ENCODE measurements around the gene ICA1.

Gene ICA1

DNA sequence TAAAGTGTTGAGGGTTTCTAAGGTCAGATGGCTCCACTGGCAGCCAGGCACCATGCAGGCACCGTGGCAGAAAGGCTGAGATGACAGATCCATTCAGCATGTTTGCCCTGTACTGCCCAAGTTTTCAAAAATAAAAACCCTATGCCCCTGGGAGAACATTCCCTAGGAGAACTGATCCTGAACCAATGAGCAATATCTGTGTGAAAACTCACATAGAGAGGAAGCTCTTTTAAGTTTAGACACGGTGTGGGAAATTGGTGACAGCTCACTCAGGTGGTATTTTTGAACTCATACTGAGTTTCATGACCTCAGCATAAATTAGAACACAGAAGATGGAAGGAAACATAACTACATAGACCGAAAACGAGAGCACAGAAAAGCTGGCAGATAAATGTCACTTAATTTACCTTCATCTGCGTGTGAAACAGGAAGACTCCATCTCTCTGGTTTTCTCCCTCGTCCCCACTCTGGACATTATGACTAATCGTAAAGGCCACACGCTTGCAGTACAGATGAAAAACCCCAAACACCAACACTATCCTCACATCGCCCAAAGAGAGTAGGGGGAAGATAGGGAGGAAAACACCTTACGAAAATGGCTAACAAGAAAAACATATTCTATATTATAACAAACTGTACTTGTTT is 127.8 kb downstream of the ICA1 start:
- DNase-seq (ENCODE audit: low spot score) (peak; percentile 94), FAIRE-seq (peak; percentile 99)

DNA sequence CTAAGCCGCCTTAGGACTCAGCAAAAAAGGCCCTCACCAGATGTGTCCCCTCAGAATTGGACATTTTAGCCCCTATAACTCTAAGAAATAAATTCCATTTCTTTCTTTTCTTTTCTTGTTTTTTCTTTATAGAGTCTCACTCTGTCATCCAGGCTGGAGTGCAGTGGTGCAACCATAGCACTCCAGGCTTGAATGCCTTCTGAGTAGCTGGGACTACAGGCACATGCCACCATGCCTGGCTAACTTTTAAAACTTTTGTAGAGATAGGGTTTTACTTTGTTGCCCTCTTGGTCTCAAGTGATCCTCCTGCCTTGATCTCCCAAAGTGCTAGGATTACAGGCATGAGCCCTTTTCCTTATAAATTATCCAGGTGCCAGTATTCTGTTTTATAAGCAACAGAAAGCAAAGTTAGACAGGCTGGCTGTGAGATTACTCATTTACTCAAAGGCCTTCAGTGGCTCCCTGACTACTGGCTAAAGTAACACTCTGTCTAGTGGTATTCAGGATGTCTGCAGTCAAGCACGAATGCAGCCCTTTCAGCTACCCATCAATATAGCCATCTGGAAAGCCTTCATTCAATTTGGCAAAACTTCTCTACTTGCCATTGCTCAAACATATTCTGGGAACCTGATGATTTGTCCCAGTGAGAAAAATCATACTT is 128.6 kb downstream of the ICA1 start:
- FAIRE-seq: no peak
- DNase-seq (ENCODE audit: low spot score): peak; percentile 76

DNA sequence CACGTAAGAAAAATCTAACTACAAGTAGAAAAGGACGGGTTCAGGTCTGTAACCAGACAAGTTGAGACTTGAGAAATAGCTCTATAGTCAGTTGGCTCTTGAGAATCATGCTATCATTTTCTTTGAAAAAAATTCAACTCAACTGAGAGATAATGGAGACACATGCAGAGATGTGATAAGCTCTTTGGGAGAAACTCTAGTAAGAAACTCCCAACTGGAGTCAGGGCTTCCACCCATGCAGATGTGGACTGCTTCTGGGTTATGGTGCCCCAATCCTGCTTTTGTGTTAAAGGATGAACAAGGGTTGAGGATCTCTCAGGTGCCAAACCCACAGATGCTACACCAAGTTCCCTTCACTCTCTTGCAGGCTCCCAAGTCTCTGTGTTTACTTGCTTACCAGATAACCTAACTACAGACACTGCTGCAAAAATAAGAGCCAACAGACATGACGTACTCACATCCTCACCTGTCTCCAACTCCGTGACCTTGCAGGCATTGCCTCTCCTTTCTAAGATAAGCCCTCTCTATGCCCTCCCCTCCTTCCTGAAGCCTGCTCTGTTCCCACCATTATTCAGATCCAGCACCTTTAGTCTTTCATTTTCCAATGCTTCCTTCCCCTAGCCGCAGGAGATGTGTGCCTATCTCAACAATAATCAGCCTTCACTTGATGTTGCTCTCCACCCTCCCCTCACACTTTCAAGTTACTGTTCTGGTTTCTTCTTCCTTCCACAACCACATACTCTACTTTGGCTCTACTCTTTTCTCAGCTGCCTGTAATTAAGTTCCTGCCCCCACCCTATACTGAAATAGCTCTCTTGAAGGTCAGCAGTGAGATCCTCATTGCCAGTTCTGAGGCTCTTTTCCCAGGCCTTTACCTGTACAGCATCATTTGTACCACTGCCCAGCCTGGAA is 130.0 kb downstream of the ICA1 start:
- FAIRE-seq (no peak), DNase-seq (ENCODE audit: low spot score) (no peak)

DNA sequence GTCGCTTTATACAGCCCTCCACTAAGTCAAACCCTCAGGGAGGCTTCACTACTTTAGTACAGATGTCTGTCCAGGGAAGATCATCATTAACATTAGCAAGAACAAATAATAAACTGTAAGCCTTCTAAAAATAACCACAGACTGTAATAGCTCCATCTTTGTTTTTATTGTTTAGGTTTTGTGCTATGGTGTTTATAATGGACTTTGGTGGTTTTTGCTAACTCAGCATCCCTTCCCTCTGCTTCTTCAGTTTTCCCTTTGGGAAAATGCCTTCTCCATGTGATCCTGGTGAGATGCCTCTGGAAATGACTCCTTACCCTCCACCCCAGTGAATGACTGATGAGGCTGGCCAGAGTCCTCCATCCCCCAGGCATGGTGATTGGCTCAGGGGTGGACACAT is 131.3 kb downstream of the ICA1 start:
- DNase-seq (ENCODE audit: low spot score) (no peak), FAIRE-seq (no peak)

DNA sequence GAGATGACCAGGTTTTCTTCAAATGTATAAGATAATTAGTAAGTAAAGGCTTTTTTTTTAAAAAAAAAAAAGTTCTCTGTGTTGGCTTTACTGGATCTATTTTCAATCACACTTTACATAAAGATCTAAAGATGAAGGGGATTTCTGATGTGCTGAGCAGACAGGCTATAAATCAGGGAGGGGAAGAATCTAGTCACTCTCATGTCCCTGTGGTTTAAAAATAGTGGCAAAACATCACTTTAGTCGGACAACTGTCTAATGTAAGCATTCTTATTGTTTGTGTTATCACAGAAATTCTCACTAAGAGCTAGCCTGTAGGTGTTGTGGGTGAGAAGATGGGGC is 132.7 kb downstream of the ICA1 start:
- DNase-seq (ENCODE audit: low spot score): no peak
- FAIRE-seq: no peak

DNA sequence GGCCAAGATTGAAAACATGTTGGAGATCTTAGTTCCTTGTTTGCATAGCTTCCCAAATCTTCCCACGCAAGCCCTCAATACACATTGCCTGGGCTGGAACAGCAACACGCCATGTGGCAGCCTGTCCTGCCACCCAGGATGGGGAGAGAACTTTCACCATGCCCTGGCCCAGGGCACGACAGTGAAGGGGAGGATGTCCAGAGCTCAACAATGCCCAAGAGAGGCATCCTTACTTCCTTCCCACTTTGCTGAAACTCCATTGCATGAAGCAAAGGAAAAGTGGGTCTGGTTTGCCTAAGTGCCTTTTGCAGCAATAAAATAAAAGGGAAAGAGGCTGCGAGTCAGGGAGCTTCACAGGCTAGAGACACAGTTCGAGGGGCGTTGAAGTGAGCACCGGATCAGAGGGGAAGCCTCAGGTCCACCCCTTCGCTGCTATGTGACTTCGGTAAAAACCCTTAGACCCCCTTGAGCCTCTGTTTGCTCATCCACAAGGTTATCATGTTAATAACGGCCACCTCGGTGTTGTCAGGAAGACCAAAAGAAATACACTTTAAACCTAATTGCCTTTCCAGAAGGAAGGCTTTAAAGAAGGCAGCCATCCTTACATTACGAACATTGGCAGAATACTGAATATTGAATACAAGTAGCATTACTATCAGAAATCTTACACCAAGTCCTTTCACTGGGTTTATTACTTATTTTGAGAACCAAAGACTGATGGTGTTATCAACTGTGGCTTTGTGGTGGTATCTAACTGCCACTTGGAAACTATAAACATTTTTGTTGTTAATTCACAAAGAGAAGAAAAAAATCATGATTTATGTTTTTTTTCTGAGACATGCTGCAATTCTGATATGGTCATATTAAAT is 133.3 kb downstream of the ICA1 start:
- DNase-seq (ENCODE audit: low spot score): no peak
- no peak for FAIRE-seq

DNA sequence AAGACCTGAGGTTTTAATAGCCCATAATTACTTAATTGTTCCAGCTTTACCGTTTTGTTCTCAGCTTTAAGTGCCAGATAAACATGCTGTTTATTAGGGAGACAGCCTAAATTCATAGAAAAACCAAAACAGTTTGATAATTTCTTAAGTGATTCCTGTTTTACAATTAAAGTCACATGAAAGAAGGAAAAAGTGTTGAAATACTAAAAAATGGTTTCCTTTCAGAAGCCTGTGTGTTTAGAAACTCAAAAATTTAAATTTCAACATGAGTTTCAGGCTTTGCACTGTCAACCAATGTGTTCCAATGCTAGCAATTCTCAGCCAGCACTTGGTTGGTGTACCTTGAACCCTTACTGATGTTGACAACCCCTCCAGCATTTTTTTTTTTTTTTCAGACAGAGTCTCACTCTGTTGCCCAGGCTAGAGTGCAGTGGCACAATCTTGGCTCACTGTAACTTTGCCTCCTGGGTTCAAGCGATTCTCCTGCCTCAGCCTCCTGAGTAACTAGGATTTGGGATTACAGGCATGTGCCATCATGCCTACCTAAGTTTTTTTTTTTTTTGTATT is 135.3 kb downstream of the ICA1 start:
- DNase-seq (ENCODE audit: low spot score) (no peak), FAIRE-seq (no peak)

DNA sequence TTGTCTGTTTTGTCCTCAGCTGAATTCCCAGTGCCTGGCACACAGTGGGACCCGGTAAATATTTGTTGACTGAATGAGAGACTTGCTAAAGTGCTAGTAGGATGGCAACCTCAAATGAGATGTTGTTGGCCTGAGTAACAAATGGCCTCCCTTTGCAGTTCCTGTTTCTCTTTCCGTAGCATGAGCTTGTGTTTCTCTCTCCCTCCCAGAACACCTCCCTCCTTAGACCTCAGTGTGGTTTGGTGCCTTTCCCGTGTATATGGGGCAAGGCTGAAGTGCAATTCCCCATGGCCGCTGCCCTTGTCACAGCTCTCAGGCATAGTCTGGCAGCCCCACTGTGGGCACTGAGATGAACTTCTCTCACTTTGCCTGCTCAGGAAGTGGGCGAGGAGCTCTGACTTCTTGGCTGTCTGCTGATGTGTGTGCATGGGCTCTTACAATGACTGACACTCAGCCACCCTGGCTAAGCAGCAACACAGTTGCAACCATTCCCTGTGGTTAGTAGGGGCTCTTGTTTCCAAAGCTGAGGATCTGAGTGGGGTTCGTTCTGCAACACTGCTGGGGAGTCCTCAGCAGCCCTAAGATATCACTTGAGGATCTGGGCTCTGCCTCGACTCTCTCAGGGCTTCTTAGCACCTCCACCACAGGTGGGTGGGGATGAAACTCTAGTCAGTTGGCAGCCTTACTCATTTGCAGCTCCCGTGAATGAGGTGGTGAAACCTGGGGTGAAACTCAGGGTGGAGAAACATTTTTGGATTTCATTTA is 136.1 kb downstream of the ICA1 start:
- DNase-seq (ENCODE audit: low spot score) (no peak), FAIRE-seq (no peak)

DNA sequence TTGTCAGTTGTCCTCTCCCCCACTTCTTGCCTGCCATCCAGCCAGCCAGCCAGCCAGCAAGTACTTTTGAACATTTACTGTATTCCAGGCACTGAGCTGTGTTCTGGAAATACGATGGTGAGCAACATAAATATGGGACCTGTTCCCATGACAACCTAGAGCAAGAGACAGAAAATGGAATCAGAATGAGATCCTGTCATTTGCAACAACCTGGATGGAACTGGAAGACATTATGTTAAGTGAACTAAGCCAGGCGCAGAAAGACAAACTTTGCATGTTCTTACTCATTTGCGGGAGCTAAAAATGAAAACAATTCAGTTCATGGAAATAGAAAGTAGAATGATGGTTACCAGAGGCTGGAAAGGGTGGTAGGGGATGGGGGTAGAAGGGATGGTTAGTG is 140.7 kb downstream of the ICA1 start:
- FAIRE-seq (no peak), DNase-seq (ENCODE audit: low spot score) (no peak)

DNA sequence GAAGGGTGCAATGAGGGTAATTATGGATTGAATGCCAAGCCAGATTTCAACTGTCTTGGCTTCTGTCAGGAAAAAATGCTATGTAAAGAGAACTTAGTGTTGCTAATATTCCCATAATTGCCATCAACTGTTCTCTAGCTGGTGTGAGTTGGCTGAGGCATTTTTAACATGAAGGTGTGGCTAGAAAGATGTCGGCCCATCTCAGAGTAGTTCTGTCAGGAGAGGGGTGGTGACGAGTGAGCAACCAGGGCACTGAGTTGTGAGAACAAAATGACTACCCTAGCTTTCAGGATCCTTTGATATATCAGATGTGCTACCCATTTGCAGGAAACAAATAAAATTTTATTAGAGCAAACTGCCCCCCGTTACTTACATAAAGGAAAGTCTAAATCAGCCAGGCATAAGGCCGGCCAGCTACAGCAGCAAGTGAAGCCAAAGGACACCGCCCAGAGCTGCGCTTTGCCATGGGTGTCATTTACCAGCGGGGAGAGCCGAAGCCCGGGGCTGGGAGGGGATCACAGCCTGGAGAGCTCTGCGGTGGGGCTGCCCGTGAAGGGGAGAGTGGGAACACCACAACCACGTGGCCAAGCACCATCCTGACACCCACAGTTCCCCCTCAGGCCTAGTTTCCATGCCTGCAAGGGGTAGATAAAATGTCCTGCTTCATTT is 141.4 kb downstream of the ICA1 start:
- FAIRE-seq: no peak

DNA sequence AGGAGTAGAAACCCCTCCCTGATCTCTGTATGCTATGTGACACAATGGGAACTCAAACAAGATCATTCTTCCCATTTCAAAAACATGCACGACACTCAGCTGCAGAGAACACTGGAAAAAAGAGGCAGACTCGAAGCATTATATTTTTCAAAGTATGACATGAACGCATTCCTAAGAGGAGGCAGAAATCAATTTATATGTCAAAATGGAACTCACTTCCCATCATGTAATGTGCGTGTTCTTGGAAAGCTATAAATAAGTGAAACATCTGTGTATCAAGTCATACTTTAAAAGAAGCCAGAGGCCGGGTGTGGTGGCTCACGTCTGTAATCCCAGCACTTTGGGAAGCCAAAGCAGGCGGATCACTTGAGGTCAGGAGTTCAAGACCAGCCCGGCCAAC is 142.7 kb downstream of the ICA1 start:
- no peak for FAIRE-seq
- DNase-seq (ENCODE audit: low spot score): no peak

More for the DNA sequence above, 141.4 kb downstream of the ICA1 start:
- no peak for DNase-seq (ENCODE audit: low spot score)

DNA sequence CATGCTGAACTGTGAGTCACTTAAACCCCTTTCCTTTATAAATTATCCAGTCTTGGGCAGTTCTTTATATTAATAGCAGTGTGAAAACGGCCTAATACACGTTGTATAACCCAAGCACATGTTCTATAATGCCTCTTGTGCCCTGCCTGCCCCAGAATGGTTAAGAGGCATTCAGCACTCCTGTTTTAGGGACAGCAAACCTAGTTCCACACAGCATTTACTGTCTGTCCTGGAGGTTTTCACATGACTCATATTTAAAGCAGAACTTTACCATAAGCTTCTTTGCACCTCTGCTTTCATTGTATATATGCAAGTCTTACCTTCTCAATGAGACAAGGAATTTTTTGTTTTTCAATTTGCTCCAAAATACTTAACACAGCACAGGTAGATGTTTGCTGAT is 144.8 kb downstream of the ICA1 start:
- DNase-seq (ENCODE audit: low spot score): no peak
- FAIRE-seq: no peak

DNA sequence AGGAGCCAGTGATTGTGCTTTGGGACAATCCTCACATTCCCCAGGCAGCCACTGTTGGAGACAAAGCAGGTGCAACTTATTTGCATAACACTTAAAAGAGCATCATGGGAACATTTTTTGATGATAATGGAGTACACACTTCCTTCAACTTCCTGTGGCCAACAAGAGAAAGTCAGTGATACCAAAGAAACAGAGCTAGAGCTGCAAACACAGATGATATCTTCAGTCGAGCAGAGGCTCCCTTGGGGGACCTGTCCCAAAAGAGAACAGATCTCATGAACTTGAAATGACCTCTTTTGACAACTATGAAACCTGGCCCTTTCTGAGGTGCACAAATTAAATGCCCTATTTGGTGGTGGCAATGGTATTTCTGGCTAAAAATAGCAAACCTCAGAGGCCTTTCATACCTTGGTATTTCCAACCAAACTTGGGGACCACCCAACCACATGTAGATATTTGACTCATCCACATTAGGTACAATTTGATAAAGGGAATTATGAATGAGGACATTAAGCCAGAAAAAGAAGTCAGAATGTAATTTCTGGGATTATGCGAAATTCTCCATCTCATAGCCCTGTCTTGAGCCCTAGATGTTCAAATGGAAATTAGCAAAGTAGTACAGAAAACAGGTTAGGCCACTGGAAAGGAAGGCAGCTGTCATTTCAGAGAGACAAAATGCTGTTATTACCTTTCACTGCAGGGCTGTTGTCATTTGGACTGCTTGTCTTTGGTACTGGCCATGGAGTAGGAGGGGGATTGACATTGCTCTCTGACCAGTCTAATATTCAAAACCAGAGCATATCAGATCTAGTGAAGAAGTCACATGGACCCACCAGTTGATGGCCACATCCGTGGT is 146.2 kb downstream of the ICA1 start:
- FAIRE-seq (no peak), DNase-seq (ENCODE audit: low spot score) (no peak)

DNA sequence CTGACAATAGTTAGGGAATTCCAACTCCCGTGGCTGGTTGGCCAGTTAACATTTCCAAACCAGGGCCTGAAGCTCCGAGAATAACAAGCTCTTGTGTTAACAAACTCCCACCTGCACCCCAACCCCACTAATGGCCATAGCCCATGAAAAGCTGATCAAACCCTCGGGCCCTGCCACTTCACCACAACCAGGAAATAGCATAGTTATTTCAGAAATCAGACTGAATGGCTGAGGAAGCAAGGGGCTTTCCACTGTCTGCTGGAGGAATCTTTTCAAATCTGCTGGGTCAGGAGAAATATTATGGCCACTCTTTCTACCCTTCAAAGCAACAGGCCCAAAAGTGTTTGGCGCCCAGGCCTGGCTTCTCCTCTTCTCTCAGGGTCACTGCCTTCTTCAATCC is 147.8 kb downstream of the ICA1 start:
- FAIRE-seq (no peak), DNase-seq (ENCODE audit: low spot score) (no peak)

DNA sequence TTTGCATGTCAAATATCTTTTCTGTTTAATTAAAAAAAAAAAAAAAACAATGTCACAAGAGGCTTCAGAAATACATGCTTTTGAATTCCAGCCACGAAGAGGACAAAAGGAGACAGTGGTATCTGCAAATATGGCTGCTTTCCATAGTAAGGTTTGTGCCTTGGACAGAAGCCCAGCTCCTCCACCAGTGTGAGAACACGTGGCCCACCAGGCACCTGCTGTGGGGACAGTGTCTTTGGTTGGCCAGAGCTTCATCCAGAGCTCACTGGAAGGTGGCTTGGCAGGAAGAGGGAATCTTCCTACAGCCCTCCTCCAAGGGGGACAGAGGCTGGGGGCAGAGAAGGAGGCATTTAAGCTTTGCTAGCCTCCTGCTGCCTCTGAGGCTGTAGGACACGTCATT is 148.8 kb downstream of the ICA1 start:
- no peak for DNase-seq (ENCODE audit: low spot score)
- no peak for FAIRE-seq

DNA sequence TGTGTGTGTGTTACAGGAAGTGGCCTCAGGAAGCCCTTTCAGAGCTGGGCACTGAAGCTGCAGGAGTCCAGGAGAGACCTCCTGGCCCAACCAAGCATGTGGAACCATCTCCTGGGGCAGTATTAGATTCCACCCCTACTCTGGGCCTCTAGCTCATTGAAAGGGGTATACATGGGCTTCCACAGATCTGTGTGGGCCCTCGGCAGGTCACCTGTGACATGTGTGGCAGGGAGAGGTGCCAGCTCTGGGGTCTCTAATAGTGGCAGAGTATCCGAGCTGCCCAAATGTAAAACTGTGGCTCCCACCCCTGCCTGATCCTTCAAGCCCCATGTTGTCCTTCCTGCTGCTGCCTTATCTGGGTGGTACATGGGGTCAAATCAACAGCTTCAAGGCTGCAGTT is 149.3 kb downstream of the ICA1 start:
- FAIRE-seq (no peak), DNase-seq (ENCODE audit: low spot score) (no peak)

DNA sequence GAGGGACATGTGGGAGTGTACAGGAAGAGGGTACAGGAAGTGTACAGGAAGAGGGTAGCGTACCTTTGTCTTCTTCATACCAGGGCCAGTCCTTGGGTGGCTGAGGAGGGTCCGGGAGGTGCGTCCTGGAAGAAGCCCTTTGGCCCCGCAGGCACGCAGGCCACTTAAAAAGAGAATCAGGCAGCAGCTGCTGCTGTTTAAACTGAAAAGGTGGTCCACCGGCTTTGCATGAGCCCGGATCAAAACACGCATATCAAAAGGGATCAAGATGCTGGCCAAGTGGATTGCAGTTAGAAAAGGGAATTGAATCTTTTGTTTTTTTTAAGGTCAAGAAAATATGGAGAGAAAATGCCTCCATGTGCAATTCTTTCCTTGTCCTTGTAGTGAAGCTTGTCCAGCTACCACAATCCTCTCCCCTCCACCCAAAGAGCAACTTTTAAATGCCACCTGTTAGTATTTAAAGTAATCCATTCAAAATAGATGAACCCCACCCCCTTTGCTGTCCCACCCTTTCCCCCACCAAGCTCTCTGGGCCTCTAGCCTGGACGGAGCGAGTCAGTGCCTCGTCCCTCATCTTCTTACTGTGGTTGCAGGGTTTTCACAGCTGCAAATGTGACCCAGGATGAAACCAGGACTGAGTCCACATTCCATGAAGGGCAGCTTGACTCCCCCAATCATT is 150.5 kb downstream of the ICA1 start:
- FAIRE-seq: no peak
- DNase-seq (ENCODE audit: low spot score): no peak

Measured in RCC 7860 (cell line).